Measurements from ENCODE around the gene SNX30. TPM values are rescaled to one million over a fixed set of nuclear protein-coding genes. Genes with fewer than 3 reads are reported as not detected.
A peak's percentile ranks its signal among the peaks of the same experiment; 100 is the strongest.

Gene SNX30
- 22.0 and 24.1 TPM in 2 replicates for total RNA-seq (ENCODE audit: low replicate concordance)

DNA sequence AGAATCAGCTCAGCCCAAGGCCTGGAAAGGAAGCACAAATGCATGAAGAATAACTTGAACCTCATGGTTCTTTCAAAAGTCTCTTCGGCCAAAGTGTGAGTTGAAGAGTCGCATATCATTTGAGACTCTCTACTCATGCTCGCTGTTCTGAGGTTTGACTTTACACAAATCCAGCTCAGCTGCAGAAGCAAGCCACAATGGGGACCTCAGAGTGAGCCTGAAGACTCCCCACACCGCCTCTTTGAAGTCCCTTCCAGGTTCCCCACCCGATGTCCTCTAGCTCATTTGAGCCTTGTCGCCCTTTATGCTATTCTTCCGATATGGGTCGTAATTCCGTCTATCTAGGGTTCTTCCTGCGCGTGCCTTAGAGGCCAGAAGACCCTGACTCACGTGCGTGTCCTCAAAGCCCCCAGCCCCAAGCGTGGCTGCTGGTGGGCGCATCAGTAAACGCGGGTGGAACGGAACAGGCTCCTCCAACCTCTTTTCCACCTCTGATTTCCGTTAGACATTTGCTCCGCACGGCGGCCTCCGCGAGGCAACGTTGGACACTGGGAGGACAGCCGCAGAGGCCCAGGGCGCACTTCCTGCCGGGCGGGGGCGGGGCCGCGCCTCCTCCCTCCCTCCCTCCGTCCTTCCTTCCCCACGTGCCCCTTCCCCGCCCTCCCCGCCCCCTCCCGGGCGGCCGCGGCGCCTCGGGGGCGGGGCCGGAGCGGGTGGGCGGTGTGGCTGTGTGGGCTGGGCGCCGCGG lies at the start of gene SNX30:
TSS of gene SNX30 (plus strand) at position 745 of the 748 bp plus-strand sequence. CDS start 242 bp downstream, outside the sequence.
- peak within 1 kb of the TSS; percentile 97 for H3K4me3 ChIP-seq (ENCODE audit: low read depth, low read length)
- peak; percentile 20 for TF ChIP-seq CTCF (IDR thresholded peaks at IDR 0.05; ENCODE audit: insufficient read depth, low read length)
- peak; percentile 82 for DNase-seq (ENCODE audit: low read depth)

DNA sequence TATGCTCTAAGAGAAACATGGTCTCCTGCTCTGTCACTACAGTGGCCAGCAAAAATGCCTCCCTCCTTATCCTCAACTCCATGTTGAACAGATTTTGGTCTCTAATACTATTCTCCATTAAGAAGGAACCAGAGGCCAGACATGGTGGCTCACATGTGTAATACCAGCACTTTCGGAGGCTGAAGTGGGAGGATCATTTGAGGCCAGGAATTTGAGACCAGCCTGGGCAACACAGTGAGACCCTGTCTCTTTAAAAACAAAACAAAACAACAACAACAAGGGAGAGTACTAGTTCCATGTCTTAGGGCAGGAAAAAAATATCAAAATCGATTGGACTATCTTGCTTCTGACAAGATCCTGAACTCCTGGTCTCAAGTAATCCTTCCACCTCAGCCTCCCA lies 47.3 kb upstream of the SNX30 start:
- no peak for TF ChIP-seq CTCF (IDR thresholded peaks at IDR 0.05; ENCODE audit: insufficient read depth, low read length)
- no peak overlapping the region for H3K4me3 ChIP-seq (ENCODE audit: low read depth, low read length)
- DNase-seq (ENCODE audit: low read depth) = no peak

- TF ChIP-seq CTCF (IDR thresholded peaks at IDR 0.05; ENCODE audit: insufficient read depth, low read length) = peak; percentile 5
- peak; percentile 17 for DNase-seq (ENCODE audit: low read depth)
- no peak overlapping the region for H3K4me3 ChIP-seq (ENCODE audit: low read depth, low read length)
Observed at GRCh38 chr9:112705768-112706427, 44.7 kb upstream of the SNX30 start.

DNA sequence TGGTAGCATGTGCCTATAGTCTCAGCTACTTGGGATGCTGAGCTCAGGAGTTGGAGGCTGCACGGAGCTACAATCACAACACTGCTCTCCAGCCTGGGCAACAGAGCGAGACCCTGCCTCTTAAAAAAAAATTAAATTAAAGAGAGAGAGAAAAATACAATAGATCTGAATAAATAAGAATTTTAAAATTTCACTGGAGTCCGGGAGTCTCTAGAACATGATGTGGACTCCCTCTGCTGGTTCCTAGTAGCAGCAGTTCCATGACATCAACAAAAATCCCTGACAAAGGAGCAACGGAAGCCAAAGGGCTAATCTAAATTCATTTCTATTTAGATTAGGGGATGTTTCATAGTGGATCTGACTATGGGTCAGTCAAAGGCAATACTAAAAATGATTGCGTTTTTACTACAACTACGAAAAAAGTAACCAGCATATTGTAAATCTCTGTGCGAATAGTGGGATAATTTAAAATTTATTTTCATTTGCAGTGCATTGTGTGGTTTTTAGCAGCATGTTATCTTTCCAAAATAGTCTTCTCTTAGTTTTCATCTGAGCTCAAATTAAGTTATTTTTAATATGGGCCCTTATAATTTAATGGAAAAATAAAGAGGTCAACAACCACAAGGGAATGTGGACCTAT lies 39.4 kb upstream of the SNX30 start:
- DNase-seq (ENCODE audit: low read depth) = peak; percentile 69
- no peak overlapping the region for H3K4me3 ChIP-seq (ENCODE audit: low read depth, low read length)
- TF ChIP-seq CTCF (IDR thresholded peaks at IDR 0.05; ENCODE audit: insufficient read depth, low read length) = peak; percentile 81

DNA sequence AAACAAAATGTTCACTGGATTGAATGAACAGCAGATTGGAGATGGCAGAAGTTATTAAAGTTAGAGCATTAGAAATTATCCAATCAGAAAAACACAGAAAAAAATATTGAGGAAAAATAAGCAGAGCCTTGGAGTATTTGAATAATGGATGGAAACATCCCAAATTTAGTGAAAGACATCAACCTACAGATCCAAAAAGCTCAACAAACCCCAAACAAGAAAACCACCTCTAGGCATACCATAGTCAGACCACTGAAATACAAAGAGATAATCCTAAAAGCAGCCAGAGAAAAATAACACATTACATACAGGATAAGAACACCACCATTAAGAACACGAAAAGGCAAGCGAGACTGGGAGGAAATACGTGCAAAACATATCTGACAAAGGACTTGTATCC lies 37.9 kb upstream of the SNX30 start:
- DNase-seq (ENCODE audit: low read depth) = no peak
- no peak overlapping the region for H3K4me3 ChIP-seq (ENCODE audit: low read depth, low read length)
- no peak for TF ChIP-seq CTCF (IDR thresholded peaks at IDR 0.05; ENCODE audit: insufficient read depth, low read length)

GRCh38 chr9:112717661-112718331 lies 32.8 kb upstream of the SNX30 start, which contains the start of gene INIP:
TSS of gene INIP (minus strand) at chr9:112718117. CDS start at chr9:112716485, 1,632 bp downstream.
- TF ChIP-seq CTCF (IDR thresholded peaks at IDR 0.05; ENCODE audit: insufficient read depth, low read length) = no peak
- H3K4me3 ChIP-seq (ENCODE audit: low read depth, low read length) = peak within 1 kb of the TSS; percentile 95
- peak; percentile 94 for DNase-seq (ENCODE audit: low read depth)
